ENCODE results near the gene NFATC3.

- no peak for TF ChIP-seq SP1 (IDR thresholded peaks at IDR 0.05)
- no peak for TF ChIP-seq BHLHE40 (IDR thresholded peaks at IDR 0.05; ENCODE audit: borderline replicate concordance)
- TF ChIP-seq FOXK2 (IDR thresholded peaks at IDR 0.05), result no peak
- no peak for TF ChIP-seq TARDBP (IDR thresholded peaks at IDR 0.05)
These were observed 64.4 kb downstream of the NFATC3 start for GRCh38 chr16:68149596-68149995.

Data from HEK293T (cell line).